Mesothelial cell of epicardium (in vitro differentiated cells): Measurements from ENCODE around the gene MYCBP2. TPM values are rescaled to one million over a fixed set of nuclear protein-coding genes. Genes with fewer than 3 reads are reported as not detected.

Experiments used
- DNase-seq, 2 experiments: peaks; one replicate each; pipeline ENCODE4 v3.0.0; 2021; ENCODE audit warnings: low spot score in 2 of 2; ENCODE audit not compliant: unreplicated experiment in 2 of 2
- H3K27ac Mint-ChIP-seq: 2 replicates; pipeline ENCODE4 v1.8.0; 2021; ENCODE audit warnings: mixed read lengths
- H3K27me3 Mint-ChIP-seq: 2 replicates; pipeline ENCODE4 v1.8.0; 2021; ENCODE audit warnings: low read depth, mixed read lengths
- H3K36me3 Mint-ChIP-seq: 2 replicates; pipeline ENCODE4 v1.8.0; 2021; ENCODE audit warnings: mixed read lengths
- H3K4me1 Mint-ChIP-seq: 2 replicates; pipeline ENCODE4 v1.8.0; 2021; ENCODE audit warnings: mixed read lengths
- H3K4me3 Mint-ChIP-seq: 2 replicates; pipeline ENCODE4 v1.8.0; 2021; ENCODE audit warnings: mild to moderate bottlenecking, moderate library complexity, mixed read lengths
- H3K9me3 Mint-ChIP-seq: 2 replicates; pipeline ENCODE4 v1.8.0; 2021; ENCODE audit warnings: mixed read lengths
- CTCF ChIP-seq: fragments of 200-600 bp; sonication (generic); IDR thresholded peaks from one replicate; pipeline ENCODE4 v1.5.0; 2021; ENCODE audit warnings: antibody characterized with exemption; ENCODE audit not compliant: unreplicated experiment
- total RNA-seq: library from RNA; stranded (reverse); gene quantifications from 3 replicates; pipeline ENCODE4 v1.2.1, GENCODE V29; 2021

MYCBP2 gene
- total RNA-seq, 1 donor from 2014 or later, result 72.3 TPM

DNA sequence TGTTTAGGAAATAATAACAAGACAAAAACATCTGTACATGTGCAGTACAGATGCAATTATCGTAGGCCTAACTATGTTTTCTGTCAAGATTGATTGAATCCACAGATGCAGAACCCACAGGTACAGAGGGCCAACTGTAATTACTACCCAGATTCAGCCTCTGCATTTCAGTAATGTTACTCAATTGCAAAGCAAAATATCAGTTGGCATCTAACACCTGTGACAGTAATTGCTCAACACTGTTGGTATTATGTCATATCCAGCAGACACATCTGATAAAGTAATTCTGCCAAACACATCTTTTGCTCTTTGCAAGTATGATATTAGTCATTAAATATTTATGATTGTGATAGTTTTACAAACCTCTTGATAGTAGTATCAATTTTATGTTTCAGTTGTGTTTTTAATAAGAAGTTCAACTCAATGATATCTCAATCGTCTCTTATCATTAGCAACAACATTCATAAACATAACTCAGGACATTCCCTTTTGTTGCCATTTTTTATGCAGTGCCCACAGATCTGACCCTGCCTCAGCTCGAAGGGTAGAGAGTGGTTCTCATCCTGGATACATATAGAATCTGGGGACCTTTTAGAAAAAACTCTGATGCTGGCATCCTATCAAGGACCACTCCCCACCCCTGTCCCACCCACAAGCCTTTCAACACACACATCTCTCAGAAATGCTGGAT, 104.7 kb downstream of the MYCBP2 start:
- Mint-ChIP-seq H3K36me3 (peaks cover 10% of the 10 kb centered on the region), H3K9me3 (no peaks in the 10 kb centered on the region), H3K27me3 (no peaks in the 10 kb centered on the region), H3K4me3 (no peak overlapping the region), H3K27ac (no peak overlapping the region), H3K4me1 (peaks cover 13% of the 10 kb centered on the region)
- no peak for TF ChIP-seq CTCF
- DNase-seq, result no peak

- TF ChIP-seq CTCF, result no peak
These were observed 107.5 kb downstream of the MYCBP2 start for GRCh38 chr13:77219401-77219800.

DNA sequence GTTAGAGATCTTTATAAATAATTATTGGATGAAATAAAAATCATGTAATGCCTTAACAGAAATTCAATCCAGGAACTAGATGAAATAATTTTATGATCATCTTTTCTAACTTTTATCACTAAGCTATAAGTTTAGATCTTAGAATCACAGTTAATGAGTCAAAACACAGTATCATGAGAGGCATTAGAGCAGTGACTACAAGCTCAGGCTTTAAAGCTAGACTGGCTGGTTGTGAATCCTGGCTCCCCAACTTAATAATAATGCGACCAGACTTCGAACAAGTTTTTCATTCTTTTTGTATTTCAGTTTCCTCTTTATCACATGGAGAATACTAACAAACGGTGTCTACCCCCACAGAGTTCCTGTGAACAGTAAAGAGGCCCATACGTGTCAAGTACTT, 108.6 kb downstream of the MYCBP2 start:
- Mint-ChIP-seq H3K36me3 (peaks cover 21% of the 10 kb centered on the region), H3K9me3 (no peaks in the 10 kb centered on the region), H3K27me3 (no peaks in the 10 kb centered on the region), H3K27ac (no peak overlapping the region), H3K4me1 (peaks cover 7% of the 10 kb centered on the region), H3K4me3 (no peak overlapping the region)
- no peak for TF ChIP-seq CTCF
- DNase-seq, result no peak

More at GRCh38 chr13:77219401-77219800, 107.5 kb downstream of the MYCBP2 start:
- peaks cover 13% of the 10 kb centered on the region for H3K4me1 Mint-ChIP-seq
- H3K36me3 Mint-ChIP-seq, result peaks cover 21% of the 10 kb centered on the region
- H3K4me3 Mint-ChIP-seq, result no peak overlapping the region
- H3K27ac Mint-ChIP-seq, result no peak overlapping the region
- no peaks in the 10 kb centered on the region for H3K9me3 Mint-ChIP-seq
- no peak for DNase-seq
- H3K27me3 Mint-ChIP-seq, result no peaks in the 10 kb centered on the region

- H3K36me3 Mint-ChIP-seq, result peaks cover 17% of the 10 kb centered on the region
- H3K4me3 Mint-ChIP-seq, result no peak overlapping the region
- no peak overlapping the region for H3K27ac Mint-ChIP-seq
- H3K9me3 Mint-ChIP-seq, result no peaks in the 10 kb centered on the region
- no peak for TF ChIP-seq CTCF
- DNase-seq, result no peak
- H3K4me1 Mint-ChIP-seq, result no peaks in the 10 kb centered on the region
- no peaks in the 10 kb centered on the region for H3K27me3 Mint-ChIP-seq
These were observed 111.4 kb downstream of the MYCBP2 start for GRCh38 chr13:77215543-77215942.

DNA sequence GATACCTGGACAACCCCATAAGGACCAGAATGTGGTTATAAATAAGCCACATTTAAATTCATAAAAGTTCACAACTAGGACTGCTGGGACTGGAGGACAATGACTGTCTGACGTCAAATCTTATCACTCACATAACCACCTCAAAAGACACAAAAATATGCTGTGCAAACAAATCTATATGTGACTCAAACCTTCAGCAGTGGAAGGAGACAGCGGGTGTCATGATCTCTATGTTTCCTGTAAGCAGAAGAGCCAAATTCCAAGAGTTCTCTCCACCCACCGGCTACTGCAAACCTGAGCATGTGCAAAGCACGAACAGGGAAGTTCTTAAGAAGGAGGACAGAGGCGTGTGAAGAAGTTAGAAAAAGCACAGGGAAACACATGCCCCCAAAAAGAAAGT, 113.2 kb downstream of the MYCBP2 start:
- DNase-seq, result no peak
- H3K4me1 Mint-ChIP-seq, result no peaks in the 10 kb centered on the region
- no peak for TF ChIP-seq CTCF
- no peaks in the 10 kb centered on the region for H3K27me3 Mint-ChIP-seq
- H3K4me3 Mint-ChIP-seq, result no peak overlapping the region
- no peaks in the 10 kb centered on the region for H3K9me3 Mint-ChIP-seq
- no peak overlapping the region for H3K27ac Mint-ChIP-seq
- H3K36me3 Mint-ChIP-seq, result peaks cover 25% of the 10 kb centered on the region
